DOHH2 (cell line): ENCODE measurements around the gene TAF12.
A peak's percentile ranks its signal among the peaks of the same experiment; 100 is the strongest.

Source experiments
- H3F3A ChIP-seq: fragments of 200-600 bp; sonication (generic), shearing (Covaris generic); 2 replicates; pipeline ENCODE4 v1.6.0; 2016; ENCODE audit warnings: antibody characterized with exemption, mild to moderate bottlenecking; ENCODE audit not compliant: control insufficient read depth, insufficient read depth
- H3K27ac ChIP-seq: fragments of 200-600 bp; sonication (generic); 2 replicates; pipeline ENCODE4 v1.5.1; 2014; ENCODE audit warnings: low read depth, mild to moderate bottlenecking, low read length, moderate library complexity
- H3K27me3 ChIP-seq: fragments of 200-600 bp; sonication (generic); 2 replicates; pipeline ENCODE4 v1.6.1; 2014; ENCODE audit warnings: mild to moderate bottlenecking, low read length, mixed read lengths; ENCODE audit not compliant: control insufficient read depth
- H3K36me3 ChIP-seq: fragments of 200-600 bp; sonication (generic); 2 replicates; pipeline ENCODE4 v1.6.1; 2014; ENCODE audit warnings: mild to moderate bottlenecking, low read length, moderate library complexity, mixed read lengths; ENCODE audit not compliant: control insufficient read depth
- H3K4me1 ChIP-seq: fragments of 200-600 bp; sonication (generic); 2 replicates; pipeline ENCODE4 v1.6.1; 2014; ENCODE audit warnings: mild to moderate bottlenecking, low read length, mixed read lengths; ENCODE audit not compliant: control insufficient read depth
- H3K4me2 ChIP-seq: fragments of 200-600 bp; sonication (generic); 2 replicates; pipeline ENCODE4 v1.6.0; 2014; ENCODE audit warnings: mild to moderate bottlenecking, low read length, moderate library complexity
- H3K4me3 ChIP-seq: fragments of 200-600 bp; sonication (generic); 2 replicates; pipeline ENCODE4 v1.5.1; 2014; ENCODE audit warnings: mild to moderate bottlenecking, low read length, mixed read lengths
- H3K79me2 ChIP-seq: fragments of 200-600 bp; sonication (generic); 2 replicates; pipeline ENCODE4 v1.6.1; 2014; ENCODE audit warnings: mild to moderate bottlenecking, low read length, mixed read lengths; ENCODE audit not compliant: control insufficient read depth
- H3K9me2 ChIP-seq: fragments of 200-600 bp; sonication (generic); replicated peaks from 2 replicates; pipeline ENCODE4 v1.6.1; 2014; ENCODE audit warnings: mild to moderate bottlenecking, low read length, mixed read lengths; ENCODE audit not compliant: control insufficient read depth
- H3K9me3 ChIP-seq: fragments of 200-600 bp; sonication (generic); 2 replicates; pipeline ENCODE4 v1.6.1; 2014; ENCODE audit warnings: antibody characterized with exemption, low read length, mixed read lengths; ENCODE audit not compliant: control insufficient read depth, insufficient read depth
- H4K20me1 ChIP-seq: fragments of 200-600 bp; sonication (generic); 2 replicates; pipeline ENCODE4 v1.6.0; 2014; ENCODE audit warnings: low read depth, mild to moderate bottlenecking, antibody characterized with exemption, low read length, moderate library complexity; ENCODE audit not compliant: control insufficient read depth, insufficient read depth
- CTCF ChIP-seq: fragments of 200-600 bp; sonication (generic); IDR thresholded peaks from one replicate; pipeline ENCODE4 v1.5.1; 2014; ENCODE audit warnings: antibody characterized with exemption, mild to moderate bottlenecking, low read depth, low read length; ENCODE audit not compliant: poor library complexity, severe bottlenecking
- EZH2phosphoT487 ChIP-seq: fragments of 200-600 bp; sonication (generic); IDR thresholded peaks from 2 replicates; pipeline ENCODE4 v1.6.1; 2017; ENCODE audit warnings: borderline replicate concordance, mild to moderate bottlenecking, antibody characterized with exemption, low read length, moderate library complexity, mixed read lengths

Gene TAF12

GRCh38 chr1:28644494-28644893 lies 1.6 kb upstream of the TAF12 start:
- H4K20me1 ChIP-seq: no peaks in the 10 kb centered on the region
- H3K9me2 ChIP-seq: no peaks in the 10 kb centered on the region
- no peak for TF ChIP-seq EZH2phosphoT487
- H3K4me3 ChIP-seq: peak overlapping the region; percentile 89
- H3K9me3 ChIP-seq: no peaks in the 10 kb centered on the region
- peaks cover 24% of the 10 kb centered on the region for H3F3A ChIP-seq
- peak overlapping the region; percentile 97 for H3K4me2 ChIP-seq
- no peaks in the 10 kb centered on the region for H3K27me3 ChIP-seq
- peaks cover 65% of the 10 kb centered on the region for H3K4me1 ChIP-seq
- peaks cover 43% of the 10 kb centered on the region for H3K79me2 ChIP-seq
- H3K36me3 ChIP-seq: peaks cover 12% of the 10 kb centered on the region
- peak overlapping the region; percentile 97 for H3K27ac ChIP-seq

GRCh38 chr1:28642056-28642846 lies 616 bp downstream of the TAF12 start:
- TF ChIP-seq EZH2phosphoT487 (no peak), CTCF (no peak)
- peak overlapping the region; percentile 97 for H3K27ac ChIP-seq
- H3K79me2 ChIP-seq: peaks cover 47% of the 10 kb centered on the region

GRCh38 chr1:28640766-28641165 lies 2.1 kb downstream of the TAF12 start:
- Histone ChIP-seq H3K4me1 (peaks cover 37% of the 10 kb centered on the region), H3K9me2 (no peaks in the 10 kb centered on the region), H3K36me3 (peaks cover 15% of the 10 kb centered on the region), H3K9me3 (no peaks in the 10 kb centered on the region), H3K4me3 (peak overlapping the region; percentile 89), H3K4me2 (peak overlapping the region; percentile 97), H3K27ac (no peak overlapping the region), H3K27me3 (no peaks in the 10 kb centered on the region), H4K20me1 (no peaks in the 10 kb centered on the region), H3K79me2 (peaks cover 59% of the 10 kb centered on the region), H3F3A (peaks cover 10% of the 10 kb centered on the region)
- TF ChIP-seq EZH2phosphoT487 (no peak), CTCF (peak; percentile 46)

More at GRCh38 chr1:28642056-28642846, 616 bp downstream of the TAF12 start:
- Histone ChIP-seq H3K9me2 (no peaks in the 10 kb centered on the region), H3K36me3 (peaks cover 12% of the 10 kb centered on the region), H3F3A (peaks cover 15% of the 10 kb centered on the region), H3K4me2 (peak overlapping the region; percentile 97), H3K4me3 (peak overlapping the region; percentile 89), H3K9me3 (no peaks in the 10 kb centered on the region), H3K4me1 (peaks cover 45% of the 10 kb centered on the region), H3K27me3 (no peaks in the 10 kb centered on the region), H4K20me1 (no peaks in the 10 kb centered on the region)

- Histone ChIP-seq H3K4me3 (no peak overlapping the region), H3K9me2 (no peaks in the 10 kb centered on the region), H3K27me3 (no peaks in the 10 kb centered on the region), H3F3A (0 out of 2 replicates have a peak, but pooled peaks cover 2% of the 10 kb centered on the region), H3K9me3 (no peaks in the 10 kb centered on the region), H3K79me2 (peaks cover 23% of the 10 kb centered on the region), H3K4me2 (no peak overlapping the region), H3K27ac (no peak overlapping the region), H3K36me3 (peaks cover 3% of the 10 kb centered on the region; the same call in 1 of the 2 replicates), H4K20me1 (no peaks in the 10 kb centered on the region), H3K4me1 (no peaks in the 10 kb centered on the region)
- TF ChIP-seq EZH2phosphoT487 (no peak), CTCF (no peak)
Measured at GRCh38 chr1:28632560-28632959, 10.3 kb downstream of the TAF12 start.
